ENCODE measurements around the gene C5.

The C5 gene

GRCh38 chr9:120946259-120946658 lies 103.8 kb downstream of the C5 start:
- TF ChIP-seq, protein P1, sequence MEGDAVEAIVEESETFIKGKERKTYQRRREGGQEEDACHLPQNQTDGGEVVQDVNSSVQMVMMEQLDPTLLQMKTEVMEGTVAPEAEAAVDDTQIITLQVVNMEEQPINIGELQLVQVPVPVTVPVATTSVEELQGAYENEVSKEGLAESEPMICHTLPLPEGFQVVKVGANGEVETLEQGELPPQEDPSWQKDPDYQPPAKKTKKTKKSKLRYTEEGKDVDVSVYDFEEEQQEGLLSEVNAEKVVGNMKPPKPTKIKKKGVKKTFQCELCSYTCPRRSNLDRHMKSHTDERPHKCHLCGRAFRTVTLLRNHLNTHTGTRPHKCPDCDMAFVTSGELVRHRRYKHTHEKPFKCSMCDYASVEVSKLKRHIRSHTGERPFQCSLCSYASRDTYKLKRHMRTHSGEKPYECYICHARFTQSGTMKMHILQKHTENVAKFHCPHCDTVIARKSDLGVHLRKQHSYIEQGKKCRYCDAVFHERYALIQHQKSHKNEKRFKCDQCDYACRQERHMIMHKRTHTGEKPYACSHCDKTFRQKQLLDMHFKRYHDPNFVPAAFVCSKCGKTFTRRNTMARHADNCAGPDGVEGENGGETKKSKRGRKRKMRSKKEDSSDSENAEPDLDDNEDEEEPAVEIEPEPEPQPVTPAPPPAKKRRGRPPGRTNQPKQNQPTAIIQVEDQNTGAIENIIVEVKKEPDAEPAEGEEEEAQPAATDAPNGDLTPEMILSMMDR (IDR thresholded peaks at IDR 0.05) = no peak
- H3K27me3 ChIP-seq = no peaks in the 10 kb centered on the region
- H3K4me1 ChIP-seq (ENCODE audit: control insufficient read depth in 1 of 2, insufficient read depth in 1 of 2, low read depth in 1 of 2, low read length in 1 of 2) = no peaks in the 10 kb centered on the region
- no peak overlapping the region for H3K4me3 ChIP-seq (ENCODE audit: low read depth in 1 of 2, low read length in 1 of 2)
- H3K27ac ChIP-seq = no peak overlapping the region
- H3K36me3 ChIP-seq = no peaks in the 10 kb centered on the region
- H3K9me3 ChIP-seq = no peaks in the 10 kb centered on the region

- H3K4me3 ChIP-seq (ENCODE audit: low read depth in 1 of 2, low read length in 1 of 2) = no peak overlapping the region
- no peaks in the 10 kb centered on the region for H3K27me3 ChIP-seq
- H3K4me1 ChIP-seq (ENCODE audit: control insufficient read depth in 1 of 2, insufficient read depth in 1 of 2, low read depth in 1 of 2, low read length in 1 of 2) = no peaks in the 10 kb centered on the region
- H3K36me3 ChIP-seq = no peaks in the 10 kb centered on the region
- H3K27ac ChIP-seq = no peak overlapping the region
- TF ChIP-seq, protein P1 (IDR thresholded peaks at IDR 0.05) = no peak
- H3K9me3 ChIP-seq = no peaks in the 10 kb centered on the region
Measured at GRCh38 chr9:120944948-120945347, 105.1 kb downstream of the C5 start.

DNA sequence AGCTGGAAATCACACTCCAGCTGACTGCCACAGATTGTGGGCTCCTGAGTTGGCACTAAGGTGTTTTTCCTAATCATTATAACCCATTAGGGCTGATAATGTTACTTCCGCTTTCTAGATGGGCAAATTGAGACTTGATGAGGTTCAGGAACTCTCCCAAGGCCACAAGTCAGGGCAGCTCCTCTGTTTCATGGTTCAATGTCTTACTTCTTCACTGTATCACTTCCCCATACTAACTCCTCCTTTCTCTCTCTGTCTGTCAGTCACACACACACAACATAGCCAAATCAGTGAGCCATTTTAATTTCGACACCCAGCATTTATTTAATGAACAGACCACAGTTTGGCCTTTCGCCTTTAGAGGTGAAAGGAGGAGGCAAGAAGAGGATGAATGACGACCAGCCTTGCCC lies 105.6 kb downstream of the C5 start:
- Histone ChIP-seq H3K36me3 (no peaks in the 10 kb centered on the region), H3K4me3 (ENCODE audit: low read depth in 1 of 2, low read length in 1 of 2) (no peak overlapping the region), H3K27ac (no peak overlapping the region), H3K9me3 (no peaks in the 10 kb centered on the region), H3K4me1 (ENCODE audit: control insufficient read depth in 1 of 2, insufficient read depth in 1 of 2, low read depth in 1 of 2, low read length in 1 of 2) (no peaks in the 10 kb centered on the region), H3K27me3 (no peaks in the 10 kb centered on the region)
- TF ChIP-seq, protein P1 (IDR thresholded peaks at IDR 0.05) = no peak

DNA sequence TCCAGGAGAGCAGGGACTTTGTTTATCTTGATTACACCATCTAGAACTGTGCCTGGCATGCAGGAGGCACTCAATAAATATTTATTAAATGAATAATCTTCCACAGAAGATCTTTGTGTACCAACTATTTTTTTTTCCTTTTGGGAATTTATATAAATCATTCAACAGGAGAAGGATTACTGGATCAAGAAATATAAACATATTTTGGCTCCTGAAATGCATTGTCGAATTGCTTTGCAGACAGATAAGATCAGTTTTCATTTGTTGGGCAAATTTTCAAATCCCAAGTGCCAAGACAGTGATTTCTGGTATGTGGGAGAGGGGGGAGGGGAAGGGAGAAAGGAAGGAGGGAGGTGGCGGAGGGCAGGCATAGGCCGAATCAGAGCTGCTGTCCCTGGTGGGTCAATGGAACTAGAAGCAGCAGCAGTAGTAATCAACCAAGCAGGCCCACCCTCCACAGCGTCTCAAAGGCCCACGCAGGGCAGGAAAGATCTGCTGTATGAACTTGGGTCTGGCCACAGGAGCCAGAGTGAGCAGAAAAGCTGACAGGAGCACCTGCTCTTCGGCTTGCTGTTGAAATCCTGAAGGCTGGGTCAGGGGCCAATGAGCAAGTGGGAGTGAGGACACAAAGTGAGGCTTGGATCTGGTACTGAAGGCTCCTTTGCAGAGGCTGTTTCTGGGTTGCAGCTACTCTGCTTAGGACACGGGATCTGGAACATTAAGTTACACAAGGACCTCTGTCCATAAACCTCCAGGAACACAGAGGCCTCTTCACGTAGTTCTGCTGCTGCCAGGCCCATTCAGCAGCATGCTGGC lies 107.7 kb downstream of the C5 start:
- Histone ChIP-seq H3K36me3 (no peaks in the 10 kb centered on the region), H3K9me3 (no peaks in the 10 kb centered on the region), H3K27me3 (no peaks in the 10 kb centered on the region), H3K27ac (no peak overlapping the region), H3K4me1 (ENCODE audit: control insufficient read depth in 1 of 2, insufficient read depth in 1 of 2, low read depth in 1 of 2, low read length in 1 of 2) (no peaks in the 10 kb centered on the region), H3K4me3 (ENCODE audit: low read depth in 1 of 2, low read length in 1 of 2) (no peak overlapping the region)
- TF ChIP-seq, protein P1 (IDR thresholded peaks at IDR 0.05) = no peak

DNA sequence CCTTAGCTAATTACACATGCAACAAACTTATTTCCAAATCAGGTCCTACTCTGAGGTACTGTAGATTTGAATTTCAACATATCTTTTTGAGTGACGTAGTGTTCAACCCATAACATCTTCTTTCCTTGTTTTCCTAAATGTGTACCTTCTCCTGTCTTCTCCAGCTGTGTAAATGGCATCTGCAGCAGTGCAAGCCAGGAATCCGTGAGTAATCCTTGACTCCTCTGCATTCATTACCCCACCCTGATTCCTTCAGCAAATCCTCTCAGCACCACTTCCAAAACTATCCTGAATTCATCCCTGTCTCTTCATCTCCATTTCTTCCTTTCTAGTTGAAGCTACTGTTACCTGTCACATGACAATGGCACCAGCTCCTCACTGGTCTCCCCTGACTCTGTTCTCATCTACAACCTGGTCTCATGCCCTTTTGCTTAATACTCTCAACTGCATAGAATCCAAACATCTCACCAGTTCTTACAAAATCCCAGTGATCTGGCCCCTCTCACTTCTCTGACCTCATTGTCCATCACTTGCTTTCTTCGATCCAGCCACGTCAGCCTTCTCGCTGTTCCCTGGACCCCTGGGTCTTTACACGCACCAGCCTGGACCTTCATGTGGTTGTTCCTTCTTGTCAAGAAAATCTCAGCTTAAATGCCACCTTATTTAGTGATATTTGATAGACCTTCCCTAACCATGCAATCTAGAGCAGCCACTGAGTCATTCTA lies 108.9 kb downstream of the C5 start:
- peaks cover 3 to 4% of the 10 kb centered on the region in 2 experiments for H3K4me1 ChIP-seq (ENCODE audit: control insufficient read depth in 1 of 2, insufficient read depth in 1 of 2, low read depth in 1 of 2, low read length in 1 of 2)
- no peak overlapping the region for H3K27ac ChIP-seq
- H3K9me3 ChIP-seq = no peaks in the 10 kb centered on the region
- TF ChIP-seq, protein P1 (IDR thresholded peaks at IDR 0.05) = no peak
- no peak overlapping the region for H3K4me3 ChIP-seq (ENCODE audit: low read depth in 1 of 2, low read length in 1 of 2)
- H3K36me3 ChIP-seq = no peaks in the 10 kb centered on the region
- H3K27me3 ChIP-seq = no peaks in the 10 kb centered on the region

Measured in neutrophil (primary cell).